HG03135 (cell line): Measurements from ENCODE around the gene RPUSD1.
"Not testable (repeated sequence)": the region's sequence is repeated elsewhere in the genome, so short reads cannot be mapped to it uniquely, and the experiment has no call there.

Source experiments
- ATAC-seq: cut with Tn5 transposase; IDR thresholded peaks from one replicate; pipeline ENCODE4 v1.9.1; 2021; ENCODE audit warnings: mild to moderate bottlenecking, moderate library complexity; ENCODE audit not compliant: unreplicated experiment

Gene RPUSD1

GRCh38 chr16:785563-786535 lies 2.3 kb downstream of the RPUSD1 start:
- no peak for ATAC-seq

- no peak for ATAC-seq
These were observed 3.8 kb downstream of the RPUSD1 start for GRCh38 chr16:784431-784830.

- ATAC-seq, result no peak
These were observed 4.6 kb downstream of the RPUSD1 start for GRCh38 chr16:783404-784161.

- ATAC-seq, result no peak
These were observed 5.3 kb downstream of the RPUSD1 start for GRCh38 chr16:782766-783403.

GRCh38 chr16:782258-782657 lies 5.9 kb downstream of the RPUSD1 start:
- no peak for ATAC-seq

- ATAC-seq, result no peak
These were observed 6.7 kb downstream of the RPUSD1 start for GRCh38 chr16:781346-782010.

GRCh38 chr16:780296-780695 lies 7.9 kb downstream of the RPUSD1 start:
- no peak for ATAC-seq

- ATAC-seq, result no peak
These were observed 8.6 kb downstream of the RPUSD1 start for GRCh38 chr16:779561-779960.

- no peak for ATAC-seq
These were observed 9.2 kb downstream of the RPUSD1 start for GRCh38 chr16:778909-779527.

- no peak for ATAC-seq
These were observed 9.7 kb downstream of the RPUSD1 start for GRCh38 chr16:778447-778846.

GRCh38 chr16:777826-778225 lies 10.4 kb downstream of the RPUSD1 start:
- ATAC-seq, result no peak

- no peak for ATAC-seq
These were observed 11.4 kb downstream of the RPUSD1 start for GRCh38 chr16:776824-777223.

- not testable (repeated sequence) for ATAC-seq
These were observed 11.9 kb downstream of the RPUSD1 start for GRCh38 chr16:776298-776697.

GRCh38 chr16:775236-775796 lies 12.9 kb downstream of the RPUSD1 start:
- ATAC-seq, result no peak

GRCh38 chr16:774086-775001 lies 13.8 kb downstream of the RPUSD1 start:
- ATAC-seq, result no peak

- no peak for ATAC-seq
These were observed 15.2 kb downstream of the RPUSD1 start for GRCh38 chr16:772959-773358.

GRCh38 chr16:770411-770810 lies 17.8 kb downstream of the RPUSD1 start:
- ATAC-seq, result no peak

- no peak for ATAC-seq
These were observed 18.2 kb downstream of the RPUSD1 start for GRCh38 chr16:769934-770333.

- ATAC-seq, result no peak
These were observed 18.9 kb downstream of the RPUSD1 start for GRCh38 chr16:769184-769784.
